Mammary epithelial cell (primary cell): ENCODE data around the gene HIVEP2.

Source experiments
- CTCF ChIP-seq, 2 donors: IDR thresholded peaks in 1 of 2; conservative IDR thresholded peaks in 1 of 2; 2 replicates each; pipeline ENCODE4 v1.5.1; 2011 to 2012; ENCODE audit warnings: inconsistent platforms in 2 of 2, low read length in 2 of 2, mild to moderate bottlenecking in 2 of 2, control low read depth in 1 of 2, low read depth in 1 of 2; ENCODE audit not compliant: insufficient read depth in 1 of 2; ENCODE audit errors: extremely low read depth in 1 of 2
- EZH2 ChIP-seq: IDR thresholded peaks from 2 replicates; pipeline ENCODE4 v1.6.1; 2012; ENCODE audit warnings: low read length, inconsistent platforms, borderline replicate concordance

GRCh38 chr6:142911430-142911829, 33.5 kb downstream of the HIVEP2 start:
- TF ChIP-seq CTCF (conservative IDR thresholded peaks at IDR 0.05 in 1 of 2, IDR thresholded peaks at IDR 0.05 in 1 of 2; ENCODE audit: extremely low read depth in 1 of 2, insufficient read depth in 1 of 2, low read depth in 1 of 2, low read length in 2 of 2) (no peak), EZH2 (no peak)
